ENCODE results near the gene POLDIP3.

DNA sequence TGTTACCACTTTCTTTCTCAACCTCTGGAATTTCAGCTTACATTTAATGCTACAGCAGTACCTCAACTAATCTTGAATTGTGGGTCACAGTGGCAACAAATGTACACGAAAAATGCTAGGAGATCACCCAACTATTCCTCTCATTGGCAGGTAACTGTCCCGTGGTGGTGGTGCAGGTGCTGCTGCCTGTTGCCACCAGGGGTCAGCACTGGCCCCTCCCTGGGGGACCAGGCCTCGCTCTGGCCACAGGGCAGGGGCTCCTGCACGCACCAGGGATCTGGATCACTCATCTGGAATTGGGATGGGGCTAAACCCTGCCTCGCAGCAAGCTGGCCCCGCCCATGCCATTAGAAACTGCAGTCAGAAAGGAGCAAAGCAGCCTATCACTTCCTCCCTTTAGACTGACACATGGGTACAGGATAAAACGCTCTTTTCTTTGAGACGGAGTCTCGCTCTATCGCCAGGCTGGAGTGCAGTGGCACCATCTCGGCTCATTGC is 6.9 kb upstream of the POLDIP3 start:
- no peak for TF ChIP-seq EZH2phosphoT487 (IDR thresholded peaks at IDR 0.05; ENCODE audit: insufficient read depth, low read depth)
- TF ChIP-seq EZH2 (IDR thresholded peaks at IDR 0.05; ENCODE audit: insufficient read depth, poor library complexity, severe bottlenecking): no peak

Data from GM23248 (cell line).